Measurements from ENCODE around the gene THEM4. TPM values are rescaled to one million over a fixed set of nuclear protein-coding genes. Genes with fewer than 3 reads are reported as not detected.
"Not testable (repeated sequence)": the region's sequence is repeated elsewhere in the genome, so short reads cannot be mapped to it uniquely, and the experiment has no call there.

THEM4 gene
- total RNA-seq, 2 donors from 2014 or later, result 6.6 to 7.7 TPM

DNA sequence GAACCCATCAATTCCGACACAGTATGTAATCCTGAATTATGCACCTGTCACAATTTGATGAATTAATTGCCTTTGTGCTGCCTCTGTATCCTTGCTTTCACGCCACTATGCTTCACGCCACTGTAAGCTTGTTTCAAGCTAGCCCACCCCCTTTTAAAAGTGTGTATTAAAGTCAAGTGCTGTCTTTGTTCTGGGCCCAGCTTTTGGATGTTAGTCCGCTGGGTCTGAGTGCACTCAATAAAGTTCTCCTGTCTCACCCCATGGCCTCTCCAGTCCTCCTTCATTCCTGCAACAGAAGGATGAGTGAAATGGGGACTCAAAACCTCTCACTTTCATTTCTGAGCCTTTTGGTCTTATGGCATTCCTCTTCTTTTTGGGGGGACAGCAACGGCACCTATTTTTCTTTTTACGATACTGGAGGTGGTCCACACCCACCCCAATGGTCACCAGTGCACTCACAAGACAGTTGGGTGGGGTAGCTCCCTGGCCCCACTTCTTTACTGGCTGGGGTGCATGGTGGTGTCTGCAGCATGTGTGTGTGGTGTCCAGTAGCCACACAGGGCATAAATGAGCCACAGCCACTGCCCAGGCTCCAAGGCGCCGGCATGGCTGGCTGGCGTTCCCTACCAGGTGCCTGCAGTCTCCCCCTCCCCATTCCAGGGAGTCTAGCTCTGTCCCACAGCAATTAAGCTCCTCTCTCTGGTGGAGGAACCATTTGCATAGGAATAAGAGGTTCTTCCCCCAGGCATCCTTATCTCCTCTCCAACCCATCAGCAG lies 1.8 kb downstream of the THEM4 start:
- Histone ChIP-seq H3K9ac (ENCODE audit: low read depth in 2 of 2, low read length in 2 of 2) (no peak overlapping the region), H3K9me3 (peaks cover 3% of the 10 kb centered on the region), H3K36me3 (no peaks in the 10 kb centered on the region), H3K27me3 (no peaks in the 10 kb centered on the region), H3K4me3 (no peak overlapping the region), H3K27ac (no peak overlapping the region), H3K4me1 (no peaks in the 10 kb centered on the region)
- no peak for DNase-seq
- intact Hi-C loops (cut with DNase I), result no loop called here
- TF ChIP-seq, protein P1, sequence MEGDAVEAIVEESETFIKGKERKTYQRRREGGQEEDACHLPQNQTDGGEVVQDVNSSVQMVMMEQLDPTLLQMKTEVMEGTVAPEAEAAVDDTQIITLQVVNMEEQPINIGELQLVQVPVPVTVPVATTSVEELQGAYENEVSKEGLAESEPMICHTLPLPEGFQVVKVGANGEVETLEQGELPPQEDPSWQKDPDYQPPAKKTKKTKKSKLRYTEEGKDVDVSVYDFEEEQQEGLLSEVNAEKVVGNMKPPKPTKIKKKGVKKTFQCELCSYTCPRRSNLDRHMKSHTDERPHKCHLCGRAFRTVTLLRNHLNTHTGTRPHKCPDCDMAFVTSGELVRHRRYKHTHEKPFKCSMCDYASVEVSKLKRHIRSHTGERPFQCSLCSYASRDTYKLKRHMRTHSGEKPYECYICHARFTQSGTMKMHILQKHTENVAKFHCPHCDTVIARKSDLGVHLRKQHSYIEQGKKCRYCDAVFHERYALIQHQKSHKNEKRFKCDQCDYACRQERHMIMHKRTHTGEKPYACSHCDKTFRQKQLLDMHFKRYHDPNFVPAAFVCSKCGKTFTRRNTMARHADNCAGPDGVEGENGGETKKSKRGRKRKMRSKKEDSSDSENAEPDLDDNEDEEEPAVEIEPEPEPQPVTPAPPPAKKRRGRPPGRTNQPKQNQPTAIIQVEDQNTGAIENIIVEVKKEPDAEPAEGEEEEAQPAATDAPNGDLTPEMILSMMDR (IDR thresholded peaks at IDR 0.05), result no peak

DNA sequence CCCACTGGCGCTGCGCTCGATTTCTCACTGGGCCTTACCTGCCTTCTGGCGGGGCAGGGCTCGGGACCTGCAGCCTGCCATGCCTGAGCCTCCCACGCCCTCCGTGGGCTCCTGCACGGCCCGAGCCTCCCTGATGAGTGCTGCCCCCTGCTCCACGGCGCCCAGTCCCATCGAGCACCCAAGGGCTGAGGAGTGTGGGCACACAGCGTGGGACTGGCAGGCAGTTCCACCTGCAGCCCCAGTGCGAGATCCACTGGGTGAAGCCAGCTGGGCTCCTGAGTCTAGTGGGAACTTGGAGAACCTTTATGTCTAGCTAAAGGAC lies 3.0 kb downstream of the THEM4 start:
- H3K4me3 ChIP-seq; H3K27ac ChIP-seq; H3K9ac ChIP-seq (ENCODE audit: low read depth in 2 of 2, low read length in 2 of 2); DNase-seq; H3K27me3 ChIP-seq; H3K4me1 ChIP-seq; H3K9me3 ChIP-seq; intact Hi-C loops (cut with DNase I); H3K36me3 ChIP-seq: not testable (repeated sequence)

DNA sequence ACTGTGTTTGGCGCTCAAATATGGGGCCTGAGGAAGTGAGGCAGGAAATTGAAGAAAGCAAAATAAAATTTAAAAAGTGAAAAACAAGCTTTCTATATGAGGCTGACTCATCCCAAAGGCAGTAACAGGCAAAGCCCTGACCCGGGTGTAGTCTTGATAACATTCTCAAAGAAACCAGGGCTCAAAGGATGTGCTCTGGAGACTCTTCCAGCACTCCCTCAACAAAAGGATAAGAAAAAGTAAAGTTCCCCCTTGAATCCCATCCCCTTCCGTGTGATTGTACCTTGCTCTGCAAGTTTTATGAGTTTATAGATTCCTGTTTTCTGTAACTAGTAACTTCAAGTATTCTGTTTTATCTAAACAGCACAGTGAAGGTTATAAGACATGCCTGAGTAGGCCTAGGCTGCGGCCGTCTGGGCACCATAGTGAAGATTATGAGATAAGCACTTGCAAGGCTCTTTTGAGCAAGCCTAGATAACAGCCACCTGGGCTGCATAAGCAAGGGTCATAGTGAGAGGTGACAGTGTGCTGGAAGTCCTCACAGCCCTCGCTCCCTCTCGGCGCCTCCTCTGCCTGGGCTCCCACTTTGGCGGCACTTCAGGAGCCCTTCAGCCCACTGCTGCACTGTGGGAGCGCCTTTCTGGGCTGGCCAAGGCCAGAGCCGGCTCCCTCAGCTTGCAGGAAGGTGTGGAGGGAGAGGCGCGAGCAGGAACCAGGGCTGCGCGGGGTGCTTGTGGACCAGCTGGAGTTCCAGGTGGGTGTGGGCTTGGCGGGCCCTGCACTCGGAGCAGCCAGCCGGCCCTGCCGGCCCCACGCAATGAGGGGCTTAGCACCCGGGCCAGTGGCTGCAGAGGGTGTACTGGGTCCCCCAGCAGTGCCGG lies 3.6 kb downstream of the THEM4 start:
- H3K4me1 ChIP-seq; intact Hi-C loops (cut with DNase I); DNase-seq; H3K36me3 ChIP-seq; H3K27ac ChIP-seq; H3K27me3 ChIP-seq; H3K4me3 ChIP-seq; H3K9me3 ChIP-seq; H3K9ac ChIP-seq (ENCODE audit: low read depth in 2 of 2, low read length in 2 of 2): not testable (repeated sequence)

DNA sequence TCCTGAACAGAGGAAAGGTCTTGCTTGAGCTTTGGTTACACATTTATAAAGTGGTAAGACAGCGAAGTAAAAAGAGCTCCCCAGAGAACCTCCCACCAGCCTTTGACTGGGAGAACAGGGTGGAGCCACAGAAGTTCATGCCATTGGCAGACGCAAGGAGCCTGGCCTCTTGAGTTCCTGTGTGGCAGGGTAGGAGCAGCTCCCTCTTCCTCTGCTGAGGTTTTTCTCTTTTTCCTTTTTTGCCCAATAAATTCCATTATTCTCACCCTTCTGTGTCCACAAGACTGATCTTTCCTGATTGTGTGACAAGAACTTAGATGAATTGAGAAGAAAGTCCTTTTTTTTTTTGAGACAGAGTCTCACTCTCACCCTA lies 4.3 kb downstream of the THEM4 start:
- no peak overlapping the region for H3K4me3 ChIP-seq
- intact Hi-C loops (cut with DNase I), result no loop called here
- no peak overlapping the region for H3K27ac ChIP-seq
- TF ChIP-seq, protein P1 (IDR thresholded peaks at IDR 0.05), result no peak
- no peaks in the 10 kb centered on the region for H3K36me3 ChIP-seq
- H3K9me3 ChIP-seq, result peaks cover 3% of the 10 kb centered on the region
- no peak overlapping the region for H3K9ac ChIP-seq (ENCODE audit: low read depth in 2 of 2, low read length in 2 of 2)
- DNase-seq, result no peak
- H3K27me3 ChIP-seq, result no peaks in the 10 kb centered on the region
- H3K4me1 ChIP-seq, result no peaks in the 10 kb centered on the region

DNA sequence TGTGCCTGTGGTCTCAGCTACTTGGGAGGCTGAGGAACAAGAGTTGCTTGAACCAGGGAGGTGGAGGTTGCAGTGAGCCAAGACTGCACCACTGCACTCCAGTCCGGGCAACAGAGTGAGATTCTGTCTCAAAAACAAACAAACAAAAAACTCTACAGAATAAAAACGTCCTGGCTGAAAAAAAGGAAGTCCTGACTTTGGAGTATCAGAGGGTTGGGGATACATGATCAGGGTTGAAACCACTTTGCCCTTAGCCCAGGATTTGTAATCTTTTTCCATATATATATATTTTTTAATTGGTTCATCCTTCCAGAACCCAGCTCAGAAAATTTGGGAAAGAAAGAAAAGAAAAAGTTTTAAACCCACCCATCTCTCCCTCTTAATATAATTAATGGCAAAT lies 6.5 kb downstream of the THEM4 start:
- H3K36me3 ChIP-seq, result no peaks in the 10 kb centered on the region
- intact Hi-C loops (cut with DNase I), result no loop called here
- H3K9ac ChIP-seq (ENCODE audit: low read depth in 2 of 2, low read length in 2 of 2), result no peak overlapping the region

DNA sequence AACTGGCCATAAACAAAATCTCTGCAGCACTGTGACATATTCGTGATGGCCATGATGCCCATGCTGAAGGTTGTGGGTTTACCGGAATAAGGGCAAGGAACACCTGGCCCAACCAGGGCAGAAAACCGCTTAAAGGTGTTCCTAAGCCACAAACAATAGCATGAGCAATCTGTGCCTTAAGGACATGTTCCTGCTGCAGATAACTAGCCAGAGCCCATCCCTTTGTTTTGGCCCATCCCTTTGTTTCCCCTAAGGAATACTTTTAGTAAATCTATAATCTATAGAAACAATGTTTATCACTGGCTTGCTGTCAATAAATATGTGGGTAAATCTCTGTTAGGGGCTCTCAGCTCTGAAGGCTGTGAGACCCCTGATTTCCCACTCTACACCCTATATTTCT lies 8.5 kb downstream of the THEM4 start:
- H3K4me3 ChIP-seq; H3K9me3 ChIP-seq; H3K27me3 ChIP-seq; intact Hi-C loops (cut with DNase I); DNase-seq; H3K9ac ChIP-seq (ENCODE audit: low read depth in 2 of 2, low read length in 2 of 2); H3K36me3 ChIP-seq; H3K27ac ChIP-seq; H3K4me1 ChIP-seq: not testable (repeated sequence)

More for the DNA sequence above, 6.5 kb downstream of the THEM4 start:
- Histone ChIP-seq H3K27me3 (no peaks in the 10 kb centered on the region), H3K4me1 (no peaks in the 10 kb centered on the region), H3K9me3 (peaks cover 3% of the 10 kb centered on the region), H3K4me3 (no peak overlapping the region), H3K27ac (no peak overlapping the region)
- DNase-seq, result no peak
- TF ChIP-seq, protein P1 (IDR thresholded peaks at IDR 0.05), result no peak

DNA sequence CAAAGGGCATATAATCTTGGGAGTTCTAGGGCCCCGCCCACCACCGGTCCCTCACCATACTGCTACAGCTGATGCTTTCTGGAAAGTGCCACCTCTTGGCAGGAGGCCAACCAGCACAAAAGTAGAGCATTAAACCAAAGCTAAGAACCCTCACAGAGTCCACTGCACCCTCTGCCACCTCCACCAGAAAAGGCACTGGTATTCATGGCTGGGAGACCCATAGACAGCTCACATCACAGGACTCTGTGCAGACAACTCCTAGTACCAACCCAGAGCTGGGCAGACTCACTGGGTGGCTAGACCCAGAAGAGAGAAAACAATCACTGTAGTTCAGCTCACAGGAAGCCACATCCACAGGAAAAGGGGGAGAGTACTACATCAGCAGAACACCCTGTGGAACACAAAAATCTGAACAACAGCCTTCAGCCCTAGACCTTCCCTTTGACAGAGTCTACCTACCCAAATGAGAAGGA lies 10.8 kb downstream of the THEM4 start:
- no peak overlapping the region for H3K4me3 ChIP-seq

More for the DNA sequence above, 10.8 kb downstream of the THEM4 start:
- Histone ChIP-seq H3K9ac (ENCODE audit: low read depth in 2 of 2, low read length in 2 of 2) (no peak overlapping the region), H3K4me1 (no peaks in the 10 kb centered on the region), H3K36me3 (no peaks in the 10 kb centered on the region), H3K27ac (no peak overlapping the region), H3K9me3 (no peaks in the 10 kb centered on the region), H3K27me3 (no peaks in the 10 kb centered on the region)
- intact Hi-C loops (cut with DNase I), result no loop called here
- TF ChIP-seq, protein P1 (IDR thresholded peaks at IDR 0.05), result no peak
- peak; percentile 49 for DNase-seq

All from colonic mucosa (tissue), 4 donors.